HCT116 (cell line): ENCODE data around the gene ZNF750. TPM values are rescaled to one million over a fixed set of nuclear protein-coding genes. Genes with fewer than 3 reads are reported as not detected.

Experiments used
- ATAC-seq: fragments of 200-7000 bp; cut with Tn5 transposase; 2 replicates; pipeline ENCODE4 v1.9.1; 2020; ENCODE audit warnings: mild to moderate bottlenecking, moderate library complexity
- BruUV-seq: library from RNA; stranded (reverse); fragments of 400-500 nt; replicated peaks from 2 replicates; lab custom pipeline; 2021; lab: Mats Ljungman, UMichigan
- CTCF ChIA-PET: fragments of 300-600 bp; sonication (Branson Sonifier 250); formaldehyde crosslinking; loops from one replicate; lab custom pipeline; 2021; ENCODE audit warnings: antibody characterized with exemption; lab: Charles Lee
- POLR2A ChIA-PET: fragments of 300-600, 350-600 bp; sonication (Branson Sonifier 250); formaldehyde crosslinking; loops from one replicate; lab custom pipeline; 2021; ENCODE audit warnings: antibody characterized with exemption; lab: Charles Lee
- RAD21 ChIA-PET, 2 experiments: fragments of 300-600 bp; sonication (Branson Sonifier 250); formaldehyde crosslinking; loops; one replicate each; lab custom pipeline; 2023; ENCODE audit warnings: low total read pairs in 2 of 2; ENCODE audit not compliant: uncharacterized antibody in 2 of 2, unreplicated experiment in 2 of 2, low non-redundant PET in 1 of 2; lab: Charles Lee
- DNase-seq: peaks from one replicate; pipeline ENCODE4 v3.0.0-alpha.2; 2010; ENCODE audit warnings: low read depth, low spot score
- H2AFZ ChIP-seq: fragments of 200-600 bp; shearing (Covaris generic), sonication (generic); 2 replicates; pipeline ENCODE4 v1.6.1; 2017; ENCODE audit warnings: low read depth, mixed run types, mixed read lengths, antibody characterized with exemption, low read length; ENCODE audit not compliant: poor library complexity, severe bottlenecking
- H3K27ac ChIP-seq: 2 replicates; pipeline ENCODE4 v1.5.1; 2012; ENCODE audit warnings: low read depth, low read length
- H3K27me3 ChIP-seq: fragments of 200-600 bp; sonication (generic); 2 replicates; pipeline ENCODE4 v1.6.1; 2016; ENCODE audit warnings: mixed run types, low read length, mixed read lengths; ENCODE audit not compliant: insufficient read depth
- H3K36me3 ChIP-seq, 2 experiments: fragments of 200-500 bp in 1 of 2; fragments of 200-600 bp in 1 of 2; sonication (Bioruptor generic) in 1 of 2; sonication (generic) in 1 of 2; 2 replicates each; pipeline versions ENCODE4 v1.5.1 to v1.6.1; 2014 to 2016; ENCODE audit warnings: low read length in 2 of 2, inconsistent platforms in 1 of 2, mixed read lengths in 1 of 2, mixed run types in 1 of 2; ENCODE audit not compliant: insufficient read depth in 2 of 2, control insufficient read depth in 1 of 2
- H3K4me1 ChIP-seq, 2 experiments: fragments of 200-600 bp in 1 of 2; sonication (generic) in 1 of 2; 2 replicates each; pipeline versions ENCODE4 v1.5.1 to v1.6.1; 2012 to 2017; ENCODE audit warnings: low read length in 2 of 2, inconsistent platforms in 1 of 2, mild to moderate bottlenecking in 1 of 2, mixed read lengths in 1 of 2, mixed run types in 1 of 2, moderate library complexity in 1 of 2; ENCODE audit not compliant: insufficient read depth in 2 of 2, control insufficient read depth in 1 of 2
- H3K4me2 ChIP-seq: fragments of 200-600 bp; sonication (generic); 2 replicates; pipeline ENCODE4 v1.6.1; 2017; ENCODE audit warnings: mixed run types, low read length, mixed read lengths
- H3K4me3 ChIP-seq, 2 experiments: fragments of 200-600 bp in 1 of 2; sonication (generic) in 1 of 2; replicated peaks in 1 of 2; 2 replicates each; pipeline ENCODE4 v1.5.1; 2011 to 2016; ENCODE audit warnings: low read length in 2 of 2, control low read depth in 1 of 2, low read depth in 1 of 2, mild to moderate bottlenecking in 1 of 2, mixed read lengths in 1 of 2, mixed run types in 1 of 2
- H3K79me2 ChIP-seq: fragments of 200-600 bp; sonication (generic); 2 replicates; pipeline ENCODE4 v1.6.1; 2017; ENCODE audit warnings: mild to moderate bottlenecking, mixed run types, low read length, moderate library complexity, mixed read lengths; ENCODE audit not compliant: insufficient read depth
- H3K9ac ChIP-seq: fragments of 200-600 bp; sonication (generic); 2 replicates; pipeline ENCODE4 v1.6.1; 2016; ENCODE audit warnings: low read length, mixed read lengths
- H3K9me2 ChIP-seq: fragments of 200-600 bp; sonication (generic), shearing (Covaris generic); 2 replicates; pipeline ENCODE4 v1.6.1; 2017; ENCODE audit warnings: mixed run types, mild to moderate bottlenecking, moderate library complexity; ENCODE audit not compliant: insufficient read depth
- H3K9me3 ChIP-seq, 2 experiments: fragments of 200-500 bp in 1 of 2; fragments of 200-600 bp in 1 of 2; sonication (Bioruptor generic) in 1 of 2; sonication (generic) in 1 of 2; 2 replicates each; pipeline ENCODE4 v1.6.1; 2014 to 2017; ENCODE audit warnings: low read length in 2 of 2, mixed read lengths in 2 of 2, inconsistent platforms in 1 of 2, low read depth in 1 of 2, mild to moderate bottlenecking in 1 of 2, mixed run types in 1 of 2, moderate library complexity in 1 of 2; ENCODE audit not compliant: control insufficient read depth in 1 of 2, insufficient read depth in 1 of 2
- H4K20me1 ChIP-seq: fragments of 200-600 bp; sonication (generic), shearing (Covaris generic); 2 replicates; pipeline ENCODE4 v1.6.1; 2017; ENCODE audit warnings: mixed run types, mild to moderate bottlenecking, moderate library complexity; ENCODE audit not compliant: insufficient read depth
- CEBPB ChIP-seq: IDR thresholded peaks from 2 replicates; pipeline ENCODE4 v1.6.1; 2012; ENCODE audit warnings: low read depth
- JUND ChIP-seq: IDR thresholded peaks from 2 replicates; pipeline ENCODE4 v1.6.1; 2012
- POLR2A ChIP-seq: IDR thresholded peaks from 2 replicates; pipeline ENCODE4 v1.7.0; 2011; ENCODE audit warnings: borderline replicate concordance; ENCODE audit not compliant: insufficient read depth, insufficient read length; ENCODE audit errors: extremely low read depth
- SP1 ChIP-seq: IDR thresholded peaks from 2 replicates; pipeline ENCODE4 v1.6.1; 2012; ENCODE audit warnings: low read depth
- TCF7L2 ChIP-seq: IDR thresholded peaks from 2 replicates; pipeline ENCODE4 v1.7.0; 2011; ENCODE audit warnings: borderline replicate concordance, inconsistent platforms; ENCODE audit not compliant: insufficient read depth, insufficient read length; ENCODE audit errors: extremely low read depth
- ZFX ChIP-seq: fragments of 450-650 bp; IDR thresholded peaks from 2 replicates; pipeline ENCODE4 v1.6.1; 2017
- ZNF274 ChIP-seq: fragments of 200-500 bp; sonication (Bioruptor generic); IDR thresholded peaks from 2 replicates; pipeline ENCODE4 v1.6.1; 2014; ENCODE audit warnings: mild to moderate bottlenecking, low read depth, low read length, inconsistent platforms
- intact Hi-C: fragments of 100-400 bp; cut with micrococcal nuclease; formaldehyde crosslinking; loops from 2 replicates; pipeline ENCODE4 v1.10.0; 2022
- total RNA-seq: library from RNA; stranded (reverse); gene quantifications from one replicate; pipeline ENCODE4 v1.2.1, GENCODE V29; 2021; ENCODE audit not compliant: unreplicated experiment
- TF ChIP-seq, protein P1 (sequence below), 3 experiments: fragments of 200-600 bp in 1 of 3; sonication (generic) in 1 of 3; IDR thresholded peaks in 2 of 3; conservative IDR thresholded peaks in 1 of 3; 2 replicates each; pipeline ENCODE4 v1.5.1; 2012 to 2017; ENCODE audit warnings: low read depth in 2 of 3, low read length in 2 of 3, antibody characterized with exemption in 1 of 3, borderline replicate concordance in 1 of 3, control low read depth in 1 of 3, mild to moderate bottlenecking in 1 of 3, mixed read lengths in 1 of 3, mixed run types in 1 of 3, moderate library complexity in 1 of 3; ENCODE audit not compliant: insufficient read depth in 1 of 3

The ZNF750 gene
- total RNA-seq, 1 experiment from 2014 or later, result not detected

DNA sequence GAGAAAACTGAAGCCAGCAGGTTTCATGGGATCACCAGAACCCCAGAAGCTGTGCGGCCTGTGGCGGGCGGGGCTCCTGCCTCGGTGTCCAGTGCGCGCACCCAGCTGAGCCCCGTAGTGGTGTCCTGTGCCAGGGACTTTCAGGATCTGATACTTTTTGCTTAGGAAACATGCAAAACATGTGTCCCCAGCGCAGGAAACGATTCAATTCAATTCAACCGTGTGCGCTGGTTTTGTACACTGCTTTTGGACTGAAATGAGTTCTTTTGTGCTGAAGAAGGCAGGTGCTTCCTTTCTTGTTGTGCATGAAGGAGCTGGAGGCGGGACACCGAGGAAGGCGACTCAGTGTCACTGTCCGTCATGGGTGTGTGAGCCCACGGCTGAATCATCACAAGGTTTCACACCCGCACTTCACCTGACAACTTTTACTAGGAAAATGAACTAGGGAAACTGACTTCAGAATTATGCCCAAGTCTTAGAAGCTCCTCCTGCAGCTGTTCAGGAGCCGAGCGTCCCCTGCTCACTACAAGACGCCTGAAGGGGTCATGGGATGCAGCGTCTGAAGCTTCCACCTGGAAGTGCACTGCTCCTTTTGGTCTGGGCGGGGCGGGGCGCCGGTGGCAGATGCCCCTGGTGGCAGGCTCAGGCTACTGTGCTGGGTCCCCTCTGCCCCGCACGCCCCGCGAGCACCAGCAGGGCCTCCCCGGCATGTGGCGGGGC is 31.4 kb upstream of the ZNF750 start:
- TF ChIP-seq ZFX (no peak), POLR2A (no peak), TCF7L2 (no peak), CEBPB (no peak), ZNF274 (no peak), JUND (no peak), SP1 (no peak)
- TF ChIP-seq, protein P1, sequence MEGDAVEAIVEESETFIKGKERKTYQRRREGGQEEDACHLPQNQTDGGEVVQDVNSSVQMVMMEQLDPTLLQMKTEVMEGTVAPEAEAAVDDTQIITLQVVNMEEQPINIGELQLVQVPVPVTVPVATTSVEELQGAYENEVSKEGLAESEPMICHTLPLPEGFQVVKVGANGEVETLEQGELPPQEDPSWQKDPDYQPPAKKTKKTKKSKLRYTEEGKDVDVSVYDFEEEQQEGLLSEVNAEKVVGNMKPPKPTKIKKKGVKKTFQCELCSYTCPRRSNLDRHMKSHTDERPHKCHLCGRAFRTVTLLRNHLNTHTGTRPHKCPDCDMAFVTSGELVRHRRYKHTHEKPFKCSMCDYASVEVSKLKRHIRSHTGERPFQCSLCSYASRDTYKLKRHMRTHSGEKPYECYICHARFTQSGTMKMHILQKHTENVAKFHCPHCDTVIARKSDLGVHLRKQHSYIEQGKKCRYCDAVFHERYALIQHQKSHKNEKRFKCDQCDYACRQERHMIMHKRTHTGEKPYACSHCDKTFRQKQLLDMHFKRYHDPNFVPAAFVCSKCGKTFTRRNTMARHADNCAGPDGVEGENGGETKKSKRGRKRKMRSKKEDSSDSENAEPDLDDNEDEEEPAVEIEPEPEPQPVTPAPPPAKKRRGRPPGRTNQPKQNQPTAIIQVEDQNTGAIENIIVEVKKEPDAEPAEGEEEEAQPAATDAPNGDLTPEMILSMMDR (IDR thresholded peaks at IDR 0.05 in 2 of 3, conservative IDR thresholded peaks at IDR 0.05 in 1 of 3; ENCODE audit: borderline replicate concordance in 1 of 3, insufficient read depth in 1 of 3, low read depth in 2 of 3, low read length in 2 of 3), result peak in 2 of 3 experiments; percentile 41 to 47; a peak in 4 of 6 replicates
- no TSS peak for BruUV-seq
- Histone ChIP-seq H3K27ac (no peak overlapping the region), H3K4me3 (no peak overlapping the region), H3K4me2 (no peak overlapping the region), H3K27me3 (no peaks in the 10 kb centered on the region), H4K20me1 (no peaks in the 10 kb centered on the region), H3K9me2 (no peaks in the 10 kb centered on the region), H3K4me1 (peaks cover 10 to 34% of the 10 kb centered on the region in 2 experiments), H2AFZ (no peak overlapping the region), H3K79me2 (peaks cover 20% of the 10 kb centered on the region; the same call in 1 of the 2 replicates), H3K36me3 (peaks cover 0 to 15% of the 10 kb centered on the region in 2 experiments; a peak in 1 of 4 replicates), H3K9ac (no peak overlapping the region), H3K9me3 (no peaks in the 10 kb centered on the region)
- ChIA-PET POLR2A (no interaction called here), RAD21 (no interaction called here), CTCF (interaction anchor here (1.6 kb wide), 1 partner anchor 15 kb away, joined by 3 read pairs; no protein-coding TSS in a partner anchor)
- peak; percentile 75 for ATAC-seq
- DNase-seq, result no peak
- intact Hi-C loops, result no loop called here
